AG10803 (cell line): Measurements from ENCODE around the gene ARSK.

Source experiments
- DNase-seq: peaks from one replicate; pipeline ENCODE4 v3.0.0; 2010; ENCODE audit warnings: low read depth
- H3K4me3 ChIP-seq: 2 replicates; pipeline ENCODE4 v1.5.1; 2011; ENCODE audit warnings: mild to moderate bottlenecking, low read length, control low read depth
- CTCF ChIP-seq: conservative IDR thresholded peaks from 2 replicates; pipeline ENCODE4 v1.5.1; 2011; ENCODE audit warnings: mild to moderate bottlenecking, low read length, control low read depth, inconsistent platforms

The ARSK gene

DNA sequence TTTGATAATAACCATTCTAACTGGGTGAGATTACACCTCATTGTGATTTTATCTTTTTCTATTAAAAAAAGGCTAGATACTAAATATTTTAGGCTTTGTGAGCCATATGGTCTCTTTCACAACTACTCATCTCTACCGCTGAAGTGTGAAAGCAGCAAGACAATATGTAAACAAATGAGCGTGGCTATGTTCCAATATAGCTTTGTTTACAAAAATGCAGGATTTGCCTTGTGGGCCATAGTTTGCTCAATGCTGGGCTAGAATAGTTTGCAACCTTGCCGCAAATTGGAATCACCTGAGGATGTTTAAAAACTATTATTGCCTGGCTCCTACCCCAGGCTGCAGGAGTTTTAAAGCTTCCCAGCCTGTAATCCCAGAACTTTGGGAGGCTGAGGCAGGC, 54.8 kb downstream of the ARSK start:
- no peak for TF ChIP-seq CTCF
- no peak for DNase-seq

GRCh38 chr5:95610546-95610945, 55.6 kb downstream of the ARSK start:
- no peak for DNase-seq
- no peak for TF ChIP-seq CTCF
- H3K4me3 ChIP-seq: no peak overlapping the region

More for the DNA sequence above, 54.8 kb downstream of the ARSK start:
- no peak overlapping the region for H3K4me3 ChIP-seq

GRCh38 chr5:95611396-95611795, 56.5 kb downstream of the ARSK start:
- no peak for TF ChIP-seq CTCF
- no peak overlapping the region for H3K4me3 ChIP-seq
- no peak for DNase-seq

DNA sequence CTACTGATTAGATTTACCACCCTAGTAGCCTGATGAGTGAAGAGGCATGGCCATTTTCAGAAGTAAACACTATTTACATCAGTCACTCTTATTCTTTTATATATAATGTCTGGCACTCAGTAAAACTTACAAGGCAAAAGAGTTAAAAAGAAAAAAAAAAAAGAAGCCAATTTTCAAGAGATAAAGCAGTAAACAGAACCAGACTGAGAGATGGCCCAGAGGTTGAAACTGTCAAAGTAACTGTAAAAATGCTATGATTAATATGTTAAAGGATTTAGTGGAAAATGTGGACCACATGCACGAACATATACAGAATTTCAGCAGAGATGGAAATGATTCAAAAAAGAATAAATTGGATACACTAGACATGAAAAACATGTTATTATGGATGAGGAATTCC, 58.6 kb downstream of the ARSK start:
- DNase-seq: no peak
- no peak overlapping the region for H3K4me3 ChIP-seq
- no peak for TF ChIP-seq CTCF

DNA sequence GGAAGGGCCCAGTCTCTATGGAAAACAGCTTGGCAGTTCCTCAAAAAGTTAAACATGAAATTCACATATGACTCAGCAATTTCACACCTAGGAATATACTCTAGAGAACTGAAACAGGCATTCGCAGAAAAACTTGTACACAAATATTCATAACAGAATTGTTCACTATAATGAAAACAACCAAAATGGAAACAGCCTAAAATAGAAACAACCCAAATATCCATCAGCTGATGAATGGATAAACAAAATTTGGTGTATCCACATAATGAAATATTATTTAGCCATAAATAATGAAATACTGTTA, 60.2 kb downstream of the ARSK start:
- no peak overlapping the region for H3K4me3 ChIP-seq
- no peak for DNase-seq
- no peak for TF ChIP-seq CTCF

DNA sequence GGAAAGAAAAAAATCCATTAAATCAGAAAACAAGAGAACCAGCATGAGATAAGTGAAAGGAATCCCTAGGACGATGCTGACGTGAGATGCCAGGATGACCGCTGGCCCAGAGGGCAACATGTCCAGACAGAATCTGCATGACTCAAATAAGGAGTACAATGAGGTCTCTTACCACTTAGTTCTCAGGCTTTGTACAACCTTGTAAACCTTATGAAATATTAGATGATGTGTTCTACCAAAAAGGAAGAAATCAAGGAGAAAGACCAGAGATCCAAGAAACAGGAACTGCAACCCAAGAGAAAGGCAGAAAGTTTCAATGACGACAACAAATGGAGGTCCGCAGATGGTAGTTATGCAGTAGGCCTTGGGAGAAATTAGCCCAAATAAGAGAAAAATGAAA, 62.2 kb downstream of the ARSK start:
- no peak for TF ChIP-seq CTCF
- H3K4me3 ChIP-seq: no peak overlapping the region
- no peak for DNase-seq

- TF ChIP-seq CTCF: no peak
- H3K4me3 ChIP-seq: no peak overlapping the region
- no peak for DNase-seq
Observed at GRCh38 chr5:95619096-95619495, 64.2 kb downstream of the ARSK start.
